Erythroblast (primary cell): ENCODE results near the gene IL17B.

ENCODE experiments used
- DNase-seq, 2 experiments: peaks; one replicate each; lab custom pipeline; 2025; lab: John Stamatoyannopoulos, UW
- GATA1 ChIP-seq: IDR thresholded peaks from 2 replicates; pipeline ENCODE4 v1.6.1; 2011; ENCODE audit warnings: low read depth, mild to moderate bottlenecking, control low read depth, low read length, moderate library complexity
- POLR2A ChIP-seq: IDR thresholded peaks from 2 replicates; pipeline ENCODE4 v1.6.1; 2011; ENCODE audit warnings: mild to moderate bottlenecking, low read length

The IL17B gene

DNA sequence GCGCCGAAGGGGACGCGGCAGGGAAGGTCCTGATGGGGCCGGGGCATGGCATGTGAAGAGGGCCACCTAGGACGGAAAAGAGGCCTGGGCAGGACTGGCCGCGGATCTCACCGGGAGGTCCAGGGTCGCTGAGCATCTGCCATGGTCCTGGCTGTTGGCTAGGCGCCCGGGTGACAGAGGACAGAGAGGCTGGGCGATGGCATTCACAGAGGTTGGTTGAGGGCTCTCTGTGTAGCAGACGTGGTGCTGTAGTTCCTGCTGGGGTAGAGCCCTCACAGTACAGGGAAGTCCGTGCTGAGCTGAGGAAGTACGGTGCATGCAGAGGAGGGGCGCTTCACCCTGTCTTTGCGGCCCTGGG, 20.8 kb downstream of the IL17B start:
- no peak for TF ChIP-seq GATA1
- no peak for TF ChIP-seq POLR2A
- DNase-seq = peak; percentile 51 to 59

DNA sequence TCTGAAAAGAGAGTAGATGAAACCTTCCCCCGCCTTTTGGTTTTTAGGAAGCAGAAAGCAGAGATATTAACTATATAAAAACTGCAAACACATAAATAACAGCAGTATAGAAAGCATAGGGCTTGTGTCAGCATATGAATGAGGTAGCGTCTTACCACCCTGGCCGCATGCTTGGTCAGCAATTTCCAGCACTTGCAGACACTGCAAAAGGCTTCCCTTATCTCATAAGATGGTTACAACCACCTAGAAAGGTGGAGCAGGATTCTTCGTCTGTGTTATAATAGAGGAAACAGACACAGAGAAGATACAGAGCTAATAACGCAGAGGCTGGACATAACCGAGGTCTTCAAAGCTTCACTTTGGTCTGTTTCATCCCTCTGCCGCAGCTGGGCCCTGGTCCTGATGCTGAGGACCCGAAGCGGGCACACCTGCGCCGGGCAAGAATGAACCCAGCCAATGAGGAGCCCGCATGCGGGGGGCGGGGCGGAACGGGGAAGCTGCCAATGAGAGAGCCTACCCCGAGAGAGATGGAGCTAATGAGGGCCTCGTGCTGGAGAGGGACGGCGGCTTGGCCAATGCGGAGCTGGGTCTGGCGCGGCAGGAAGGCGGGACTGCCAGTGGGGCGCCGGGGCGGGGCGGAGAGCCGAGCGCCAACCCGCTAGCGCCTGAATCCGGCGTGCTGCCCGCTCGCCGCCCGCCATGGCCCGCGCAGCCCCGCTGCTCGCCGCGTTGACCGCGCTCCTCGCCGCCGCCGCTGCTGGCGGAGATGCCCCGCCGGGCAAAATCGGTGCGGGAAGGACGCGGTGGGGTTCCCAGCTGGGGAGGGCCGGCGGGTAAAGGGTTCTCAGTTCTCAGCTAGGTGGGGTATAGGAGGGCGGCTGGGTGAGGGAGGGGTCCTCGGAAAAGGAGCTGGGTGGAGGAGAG, 21.5 kb downstream of the IL17B start, which contains the start of gene PCYOX1L:
PCYOX1L (plus strand) TSS at position 677 of the 924 bp plus-strand sequence; CDS start at position 700, 23 bp downstream.
- DNase-seq = peak; percentile 96 to 98
- TF ChIP-seq GATA1 (no peak), POLR2A (peak; percentile 78)

GRCh38 chr5:149356391-149356790, 22.7 kb downstream of the IL17B start:
- no peak for DNase-seq
- TF ChIP-seq GATA1 = no peak
- TF ChIP-seq POLR2A = no peak

DNA sequence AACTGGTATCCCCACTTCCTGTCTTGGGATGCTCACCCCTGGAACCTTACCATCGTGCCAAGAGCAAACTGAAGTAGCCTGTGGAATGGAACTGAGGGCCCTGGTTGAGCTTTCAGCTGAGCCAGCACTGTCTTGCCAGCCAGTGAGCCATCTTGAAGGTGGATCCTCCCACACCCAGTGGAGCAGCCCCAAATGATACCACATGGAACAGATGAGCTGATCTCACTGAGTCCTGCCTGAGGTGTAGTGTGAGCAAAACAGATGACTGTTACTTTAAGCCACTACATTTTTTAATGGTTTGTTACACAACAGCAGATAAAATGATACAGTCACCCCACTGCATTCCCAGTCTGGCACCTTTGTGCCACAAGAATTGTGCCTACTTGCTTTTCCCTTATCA, 23.4 kb downstream of the IL17B start:
- TF ChIP-seq POLR2A (no peak), GATA1 (no peak)
- peak in 1 of 2 experiments; percentile 25 for DNase-seq

GRCh38 chr5:149353911-149354310, 25.2 kb downstream of the IL17B start:
- no peak for DNase-seq
- no peak for TF ChIP-seq POLR2A
- TF ChIP-seq GATA1 = no peak

DNA sequence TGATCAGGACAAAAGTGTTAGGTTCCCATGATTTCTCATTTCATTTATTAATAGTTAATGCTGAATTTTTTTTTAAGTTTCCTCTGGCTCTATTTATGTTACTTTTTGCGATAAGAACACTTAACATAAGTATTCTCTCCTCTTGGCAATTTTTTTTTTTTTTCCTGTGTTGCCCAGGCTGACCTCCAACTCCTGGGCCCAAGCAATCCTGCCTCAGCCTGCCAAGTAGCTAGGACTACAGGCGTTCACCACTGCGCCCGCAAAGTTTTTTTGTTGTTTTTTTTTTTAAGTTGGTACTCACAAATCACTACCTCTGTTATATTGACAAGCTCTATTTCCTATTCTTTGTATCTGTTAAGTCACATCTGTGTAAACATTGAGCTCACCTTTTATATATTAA, 26.9 kb downstream of the IL17B start:
- DNase-seq = no peak
- TF ChIP-seq GATA1 (no peak), POLR2A (no peak)

DNA sequence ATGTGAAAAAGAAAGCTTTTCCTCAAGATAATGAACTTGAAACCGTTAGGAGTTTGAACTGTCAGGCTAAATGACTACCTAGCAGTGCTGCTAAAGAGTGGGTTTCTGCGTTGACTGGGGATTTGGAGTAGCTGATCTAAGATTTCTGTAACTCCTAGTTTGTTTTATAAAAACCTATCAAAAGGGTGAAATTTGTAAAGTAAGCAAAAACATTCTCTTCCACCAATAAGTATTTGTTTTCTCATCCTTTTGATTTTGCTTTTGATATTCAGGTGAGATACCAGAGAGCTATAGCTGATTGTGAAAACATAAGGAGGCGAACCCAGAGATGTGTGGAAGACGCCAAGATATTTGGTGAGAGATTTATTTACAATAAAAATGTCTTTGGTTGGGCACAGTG, 29.7 kb downstream of the IL17B start:
- TF ChIP-seq POLR2A = no peak
- no peak for TF ChIP-seq GATA1
- no peak for DNase-seq

GRCh38 chr5:149348518-149348917, 30.6 kb downstream of the IL17B start:
- no peak for DNase-seq
- TF ChIP-seq POLR2A (no peak), GATA1 (no peak)

DNA sequence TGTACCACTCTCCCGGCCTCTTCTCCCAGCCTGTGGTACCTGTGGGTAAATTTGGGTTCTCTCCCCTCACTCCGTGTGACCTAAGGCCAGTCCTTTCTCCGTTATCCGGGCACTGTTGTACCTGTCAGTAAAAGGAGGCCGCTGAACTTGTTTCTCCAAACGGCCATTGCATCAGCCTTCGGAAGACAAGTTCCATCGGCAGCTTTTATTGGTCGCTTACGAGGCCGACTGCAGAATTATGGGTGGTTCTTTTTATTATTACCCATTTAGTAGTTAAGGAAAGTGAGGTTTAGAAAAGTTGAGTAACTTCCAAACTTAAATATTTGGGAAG, 33.2 kb downstream of the IL17B start:
- TF ChIP-seq POLR2A (no peak), GATA1 (no peak)
- peak; percentile 71 to 78 for DNase-seq

DNA sequence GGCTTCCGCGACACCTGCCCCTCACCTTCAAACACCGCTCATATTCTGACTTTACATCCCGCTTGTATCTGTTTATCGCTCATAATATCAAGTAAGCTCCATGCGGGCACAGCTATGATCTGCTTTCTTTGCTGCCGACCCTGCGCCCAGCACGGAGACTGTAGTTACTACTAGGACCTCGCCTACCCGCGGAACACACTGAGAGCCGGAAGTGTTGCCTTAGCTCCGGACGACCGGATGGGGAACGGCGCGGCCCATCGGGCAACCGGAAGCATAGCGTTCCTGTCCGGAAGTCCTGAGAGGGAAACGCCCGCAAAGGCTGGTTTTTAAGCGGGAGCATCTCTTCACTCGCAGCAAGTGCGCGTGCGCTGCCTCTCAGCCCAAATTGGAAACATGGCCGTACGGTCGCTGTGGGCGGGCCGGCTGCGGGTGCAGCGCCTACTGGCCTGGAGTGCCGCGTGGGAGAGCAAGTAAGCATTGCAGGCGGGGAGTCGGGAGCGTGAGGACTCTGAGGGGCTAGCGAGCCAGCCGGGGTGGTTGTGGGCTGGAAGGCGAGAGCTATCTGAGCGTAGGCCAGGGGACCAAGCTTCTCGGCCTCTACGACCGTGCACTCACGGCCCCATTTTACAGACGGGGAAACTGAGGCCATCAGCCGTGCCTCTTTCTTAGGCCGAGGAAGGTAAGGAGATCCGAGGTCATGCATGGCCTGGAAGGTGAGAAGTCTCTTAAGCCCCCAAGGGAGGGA, 33.8 kb downstream of the IL17B start, which contains the start of gene GRPEL2:
GRPEL2 (plus strand) TSS at position 353 of the 745 bp plus-strand sequence; CDS start at position 394, 41 bp downstream.
- DNase-seq = peak; percentile 98 to 99
- TF ChIP-seq POLR2A (peak; percentile 97), GATA1 (no peak)

- DNase-seq = no peak
- TF ChIP-seq POLR2A = no peak
- TF ChIP-seq GATA1 = no peak
Observed at GRCh38 chr5:149344151-149344550, 34.9 kb downstream of the IL17B start.

DNA sequence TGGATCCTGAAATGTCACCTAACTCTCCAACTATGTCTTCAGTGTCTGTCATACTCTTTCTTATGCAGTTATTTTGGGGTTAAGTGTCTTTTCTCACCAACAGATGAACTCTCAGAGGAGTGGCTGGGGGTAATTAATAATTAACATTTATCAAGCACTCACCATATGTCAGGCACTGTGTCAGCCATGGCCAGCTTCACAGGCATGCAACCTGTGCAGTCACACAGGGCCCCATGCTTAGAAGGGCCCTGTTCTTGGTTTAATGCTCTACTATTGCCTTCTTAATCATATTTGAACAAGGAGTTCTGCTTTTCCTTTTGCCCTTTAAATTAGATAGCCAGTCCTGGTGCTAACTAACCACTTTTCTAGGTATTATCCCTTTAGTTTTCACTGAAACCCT, 37.2 kb downstream of the IL17B start:
- TF ChIP-seq GATA1 (no peak), POLR2A (no peak)
- no peak for DNase-seq

DNA sequence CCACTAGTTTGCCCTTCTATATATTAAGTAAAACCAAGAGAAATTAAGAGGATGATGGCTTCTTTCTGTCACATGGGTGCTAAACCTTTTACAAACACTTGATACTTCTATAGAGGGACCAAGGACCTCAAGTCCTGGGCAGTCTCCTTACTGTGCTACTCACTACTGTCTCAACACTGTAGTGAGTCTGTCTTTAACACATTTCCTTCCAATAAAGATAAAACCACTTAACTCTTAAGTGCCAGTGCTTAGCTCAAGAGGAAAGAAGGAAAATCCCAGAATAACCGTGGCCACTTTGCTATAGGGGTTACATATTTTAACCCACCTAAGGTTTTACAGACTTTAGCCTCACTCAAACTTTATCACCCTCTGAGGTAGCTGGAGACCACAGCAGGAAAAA, 38.2 kb downstream of the IL17B start:
- no peak for TF ChIP-seq GATA1
- no peak for TF ChIP-seq POLR2A
- no peak for DNase-seq

- no peak for TF ChIP-seq GATA1
- no peak for TF ChIP-seq POLR2A
- no peak for DNase-seq
Observed at GRCh38 chr5:149338364-149338763, 40.7 kb downstream of the IL17B start.
